OCI-LY1 (cell line): Measurements from ENCODE around the gene NISCH.

ENCODE experiments used
- H2AFZ ChIP-seq: fragments of 200-600 bp; sonication (generic), shearing (Covaris generic); 2 replicates; pipeline ENCODE4 v1.6.0; 2014; ENCODE audit warnings: antibody characterized with exemption, mild to moderate bottlenecking, low read length
- H3F3A ChIP-seq: fragments of 200-600 bp; sonication (generic), shearing (Covaris generic); 2 replicates; pipeline ENCODE4 v1.6.0; 2014; ENCODE audit warnings: mild to moderate bottlenecking, antibody characterized with exemption, low read length, moderate library complexity; ENCODE audit not compliant: insufficient read depth
- H3K27ac ChIP-seq: fragments of 200-600 bp; sonication (generic); 2 replicates; pipeline ENCODE4 v1.5.1; 2014; ENCODE audit warnings: low read length, mixed run types, mild to moderate bottlenecking, low read depth; ENCODE audit not compliant: poor library complexity, severe bottlenecking
- H3K27me3 ChIP-seq: fragments of 200-600 bp; sonication (generic); 2 replicates; pipeline ENCODE4 v1.6.0; 2014; ENCODE audit warnings: antibody characterized with exemption, mild to moderate bottlenecking, low read length, moderate library complexity; ENCODE audit not compliant: insufficient read depth
- H3K36me3 ChIP-seq: fragments of 200-600 bp; sonication (generic); 2 replicates; pipeline ENCODE4 v1.6.1; 2014; ENCODE audit warnings: mild to moderate bottlenecking, antibody characterized with exemption, low read length, moderate library complexity, mixed read lengths; ENCODE audit not compliant: insufficient read depth
- H3K4me1 ChIP-seq: fragments of 200-600 bp; sonication (generic); 2 replicates; pipeline ENCODE4 v1.5.1; 2014; ENCODE audit warnings: mild to moderate bottlenecking, low read length, moderate library complexity; ENCODE audit not compliant: insufficient read depth, severe bottlenecking
- H3K4me2 ChIP-seq: fragments of 200-600 bp; sonication (generic), shearing (Covaris generic); 2 replicates; pipeline ENCODE4 v1.6.1; 2014; ENCODE audit warnings: low read length
- H3K4me3 ChIP-seq: fragments of 200-600 bp; sonication (generic); 2 replicates; pipeline ENCODE4 v1.5.1; 2014; ENCODE audit warnings: low read length, low read depth, mild to moderate bottlenecking, mixed read lengths; ENCODE audit not compliant: poor library complexity, severe bottlenecking
- H3K79me2 ChIP-seq: fragments of 200-600 bp; shearing (Covaris generic); 2 replicates; pipeline ENCODE4 v1.6.1; 2016; ENCODE audit warnings: mixed run types, low read length, mixed read lengths; ENCODE audit not compliant: insufficient read depth
- H3K9ac ChIP-seq: fragments of 200-600 bp; sonication (generic), shearing (Covaris generic); 2 replicates; pipeline ENCODE4 v1.6.1; 2014; ENCODE audit warnings: mild to moderate bottlenecking, low read length, mixed read lengths
- H3K9me2 ChIP-seq: fragments of 200-600 bp; sonication (generic), shearing (Covaris generic); 2 replicates; pipeline ENCODE4 v1.6.1; 2014; ENCODE audit warnings: low read depth, mild to moderate bottlenecking, low read length, mixed read lengths
- H3K9me3 ChIP-seq: fragments of 200-600 bp; shearing (Covaris generic); 2 replicates; pipeline ENCODE4 v1.6.1; 2014; ENCODE audit warnings: low read length, mixed read lengths
- H4K20me1 ChIP-seq: fragments of 200-600 bp; sonication (generic), shearing (Covaris generic); 2 replicates; pipeline ENCODE4 v1.6.0; 2016; ENCODE audit warnings: mild to moderate bottlenecking, low read length; ENCODE audit not compliant: insufficient read depth
- EZH2 ChIP-seq: fragments of 200-600 bp; sonication (generic), shearing (Covaris generic); IDR thresholded peaks from 2 replicates; pipeline ENCODE4 v1.8.0; 2017; ENCODE audit warnings: borderline replicate concordance, mixed run types, mild to moderate bottlenecking, antibody characterized with exemption, low read length, moderate library complexity, mixed read lengths
- TF ChIP-seq, protein P1 (sequence below): fragments of 200-600 bp; sonication (generic), shearing (Covaris generic); IDR thresholded peaks from 2 replicates; pipeline ENCODE4 v1.5.1; 2017; ENCODE audit warnings: mild to moderate bottlenecking, antibody characterized with exemption, low read length, moderate library complexity, mixed read lengths

Gene NISCH

GRCh38 chr3:52514576-52514975 is 59.2 kb downstream of the NISCH start:
- Histone ChIP-seq H3K36me3 (no peaks in the 10 kb centered on the region), H3K9ac (no peak overlapping the region), H3K4me2 (no peak overlapping the region), H3K9me3 (no peaks in the 10 kb centered on the region), H3K27me3 (peaks cover 11% of the 10 kb centered on the region; the same call in 1 of the 2 replicates), H3K4me1 (no peaks in the 10 kb centered on the region), H2AFZ (no peak overlapping the region), H3F3A (no peaks in the 10 kb centered on the region), H3K9me2 (no peaks in the 10 kb centered on the region), H3K27ac (no peak overlapping the region), H4K20me1 (no peaks in the 10 kb centered on the region), H3K79me2 (no peaks in the 10 kb centered on the region), H3K4me3 (no peak overlapping the region)
- no peak for TF ChIP-seq EZH2
- TF ChIP-seq, protein P1, sequence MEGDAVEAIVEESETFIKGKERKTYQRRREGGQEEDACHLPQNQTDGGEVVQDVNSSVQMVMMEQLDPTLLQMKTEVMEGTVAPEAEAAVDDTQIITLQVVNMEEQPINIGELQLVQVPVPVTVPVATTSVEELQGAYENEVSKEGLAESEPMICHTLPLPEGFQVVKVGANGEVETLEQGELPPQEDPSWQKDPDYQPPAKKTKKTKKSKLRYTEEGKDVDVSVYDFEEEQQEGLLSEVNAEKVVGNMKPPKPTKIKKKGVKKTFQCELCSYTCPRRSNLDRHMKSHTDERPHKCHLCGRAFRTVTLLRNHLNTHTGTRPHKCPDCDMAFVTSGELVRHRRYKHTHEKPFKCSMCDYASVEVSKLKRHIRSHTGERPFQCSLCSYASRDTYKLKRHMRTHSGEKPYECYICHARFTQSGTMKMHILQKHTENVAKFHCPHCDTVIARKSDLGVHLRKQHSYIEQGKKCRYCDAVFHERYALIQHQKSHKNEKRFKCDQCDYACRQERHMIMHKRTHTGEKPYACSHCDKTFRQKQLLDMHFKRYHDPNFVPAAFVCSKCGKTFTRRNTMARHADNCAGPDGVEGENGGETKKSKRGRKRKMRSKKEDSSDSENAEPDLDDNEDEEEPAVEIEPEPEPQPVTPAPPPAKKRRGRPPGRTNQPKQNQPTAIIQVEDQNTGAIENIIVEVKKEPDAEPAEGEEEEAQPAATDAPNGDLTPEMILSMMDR: no peak

GRCh38 chr3:52515192-52515591 is 59.8 kb downstream of the NISCH start:
- Histone ChIP-seq H3K4me2 (no peak overlapping the region), H3K9me2 (no peaks in the 10 kb centered on the region), H4K20me1 (no peaks in the 10 kb centered on the region), H3K36me3 (no peaks in the 10 kb centered on the region), H3F3A (no peaks in the 10 kb centered on the region), H3K9ac (no peak overlapping the region), H3K27me3 (peaks cover 11% of the 10 kb centered on the region; the same call in 1 of the 2 replicates), H3K79me2 (no peaks in the 10 kb centered on the region), H3K9me3 (no peaks in the 10 kb centered on the region), H3K4me1 (no peaks in the 10 kb centered on the region), H2AFZ (no peak overlapping the region), H3K4me3 (no peak overlapping the region), H3K27ac (no peak overlapping the region)
- no peak for TF ChIP-seq EZH2
- TF ChIP-seq, protein P1: no peak

- no peak overlapping the region for H3K4me3 ChIP-seq
- H3K4me1 ChIP-seq: no peaks in the 10 kb centered on the region
- H2AFZ ChIP-seq: no peak overlapping the region
- H4K20me1 ChIP-seq: no peaks in the 10 kb centered on the region
- H3K4me2 ChIP-seq: no peak overlapping the region
- no peaks in the 10 kb centered on the region for H3K36me3 ChIP-seq
- TF ChIP-seq EZH2: no peak
- TF ChIP-seq, protein P1: no peak
- no peaks in the 10 kb centered on the region for H3K9me2 ChIP-seq
- H3K27me3 ChIP-seq: peaks cover 11% of the 10 kb centered on the region; the same call in 1 of the 2 replicates
- no peak overlapping the region for H3K9ac ChIP-seq
- no peaks in the 10 kb centered on the region for H3K79me2 ChIP-seq
- no peaks in the 10 kb centered on the region for H3F3A ChIP-seq
- H3K27ac ChIP-seq: no peak overlapping the region
- H3K9me3 ChIP-seq: no peaks in the 10 kb centered on the region
Measured at GRCh38 chr3:52516509-52517195, 61.2 kb downstream of the NISCH start.
